Skin epidermis (tissue), 12 donors: ENCODE results near the gene LMBR1.
"Not testable (repeated sequence)": the region's sequence is repeated elsewhere in the genome, so short reads cannot be mapped to it uniquely, and the experiment has no call there.

Experiments
- H3K27ac ChIP-seq, 21 experiments: fragments of 200-600 bp; sonication (generic) in 11 of 21; one replicate each; pipeline ENCODE4 v1.5.0; 2020; ENCODE audit warnings: mild to moderate bottlenecking in 3 of 21, inconsistent platforms in 2 of 21, moderate library complexity in 2 of 21
- H3K4me3 ChIP-seq, 7 experiments: fragments of 200-600 bp; sonication (generic) in 2 of 7; one replicate each; pipeline ENCODE4 v1.5.0; 2020; ENCODE audit warnings: inconsistent platforms in 2 of 7, mild to moderate bottlenecking in 2 of 7, moderate library complexity in 1 of 7

LMBR1 gene

DNA sequence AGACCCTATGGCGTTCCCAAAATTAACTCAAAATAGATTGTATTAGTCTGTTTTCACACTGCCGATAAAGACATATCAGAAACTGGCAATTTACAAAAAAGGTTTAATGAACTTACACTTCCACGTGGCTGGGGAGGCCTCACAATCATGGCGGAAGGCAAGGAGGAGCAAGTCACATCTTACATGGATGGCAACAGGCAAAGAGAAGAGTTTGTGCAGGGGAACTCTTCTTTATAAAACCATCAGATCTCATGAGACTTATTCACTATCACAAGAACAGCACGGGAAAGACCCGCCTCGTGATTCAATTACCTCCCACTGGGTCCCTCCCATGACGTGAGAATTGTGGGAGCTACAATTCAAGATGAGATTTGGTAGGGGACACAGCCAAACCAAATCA lies 32.9 kb downstream of the LMBR1 start:
- H3K27ac ChIP-seq, H3K4me3 ChIP-seq: not testable (repeated sequence)

DNA sequence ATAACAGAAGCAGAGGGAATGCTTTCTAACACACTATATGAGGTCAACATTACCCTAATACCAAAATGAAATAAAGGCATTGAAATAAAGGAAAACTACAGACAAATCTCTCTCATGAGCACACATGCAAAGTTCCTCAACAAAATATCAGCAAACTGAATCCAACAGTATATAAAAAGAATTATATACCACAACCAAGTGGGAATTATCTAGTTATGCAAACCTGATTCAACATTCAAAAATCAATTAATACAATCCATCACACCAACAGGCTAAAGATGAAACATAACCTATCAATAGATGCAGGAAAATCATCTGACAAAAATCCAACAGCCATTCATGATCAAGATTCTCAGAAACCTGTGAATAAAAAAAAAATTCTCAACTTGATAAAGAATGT lies 34.5 kb downstream of the LMBR1 start:
- Histone ChIP-seq H3K4me3 (no peak overlapping the region), H3K27ac (no peak overlapping the region)

GRCh38 chr7:156857757-156858156 lies 35.2 kb downstream of the LMBR1 start:
- H3K27ac ChIP-seq: no peak overlapping the region
- H3K4me3 ChIP-seq: no peak overlapping the region

DNA sequence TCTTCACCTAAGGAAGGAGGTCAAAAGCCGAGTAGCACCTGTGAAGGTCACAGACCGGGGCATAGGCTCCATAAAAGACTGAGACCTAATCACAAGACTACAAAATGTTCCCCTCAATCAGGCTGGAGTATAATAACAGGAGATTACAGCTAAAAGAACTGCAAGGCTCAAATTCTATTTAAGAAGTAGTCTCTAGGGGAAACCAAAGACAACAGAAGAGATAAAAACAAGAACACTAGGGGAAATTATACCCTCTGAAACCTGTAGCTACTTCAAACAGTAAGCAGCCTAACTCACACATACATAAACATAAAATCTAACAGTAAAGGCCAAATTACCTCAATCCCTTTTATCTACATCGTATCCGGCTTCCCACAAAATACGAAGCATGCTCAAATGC lies 38.3 kb downstream of the LMBR1 start:
- Histone ChIP-seq H3K27ac (no peak overlapping the region), H3K4me3 (no peak overlapping the region)

- H3K27ac ChIP-seq: no peak overlapping the region
- no peak overlapping the region for H3K4me3 ChIP-seq
These were observed 44.0 kb downstream of the LMBR1 start for GRCh38 chr7:156848979-156849378.

- no peak overlapping the region for H3K4me3 ChIP-seq
- no peak overlapping the region for H3K27ac ChIP-seq
These were observed 47.4 kb downstream of the LMBR1 start for GRCh38 chr7:156845379-156846101.

DNA sequence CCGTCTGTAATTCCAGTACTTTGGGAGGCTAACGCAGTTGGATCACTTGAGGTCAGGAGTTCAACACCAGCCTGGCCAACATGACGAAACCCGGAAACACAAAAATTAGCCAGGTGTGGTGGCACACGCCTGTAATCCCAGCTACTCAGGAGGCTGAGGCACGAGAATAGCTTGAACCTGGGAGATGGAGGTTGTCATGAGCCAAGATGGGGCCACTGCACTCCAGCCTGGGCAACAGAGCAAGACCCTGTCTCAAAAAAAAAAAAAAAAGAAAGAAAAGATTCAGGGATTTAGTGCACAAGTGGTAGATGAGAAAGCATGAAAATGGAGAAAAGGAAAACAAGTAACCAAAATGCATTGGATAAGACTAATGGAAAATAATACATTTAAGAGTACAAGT lies 49.4 kb downstream of the LMBR1 start:
- not testable (repeated sequence) for H3K4me3 ChIP-seq, H3K27ac ChIP-seq

- no peak overlapping the region for H3K27ac ChIP-seq
- H3K4me3 ChIP-seq: no peak overlapping the region
These were observed 49.8 kb downstream of the LMBR1 start for GRCh38 chr7:156843157-156843556.

- Histone ChIP-seq H3K4me3 (no peak overlapping the region), H3K27ac (no peak overlapping the region)
These were observed 50.2 kb downstream of the LMBR1 start for GRCh38 chr7:156842740-156843140.

DNA sequence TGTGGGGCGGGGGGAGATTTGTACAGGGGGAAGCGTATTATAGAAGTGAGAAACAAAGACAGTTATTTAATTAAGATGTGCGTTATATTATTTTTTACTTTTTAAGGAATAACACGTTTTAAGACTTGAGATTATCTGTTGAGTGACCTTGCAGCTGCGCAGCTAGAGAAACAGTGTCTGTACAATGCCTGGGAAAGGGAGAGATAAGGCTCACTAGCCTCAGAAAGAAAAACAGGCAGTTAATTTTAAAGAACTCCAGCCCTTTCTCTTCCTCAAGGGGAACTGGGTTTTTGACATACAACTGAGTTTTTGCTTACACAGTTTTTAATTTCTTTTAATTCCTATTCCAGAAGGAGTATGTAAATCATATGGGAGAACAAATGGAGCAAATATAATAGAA lies 50.7 kb downstream of the LMBR1 start:
- H3K4me3 ChIP-seq: no peak overlapping the region
- no peak overlapping the region for H3K27ac ChIP-seq

DNA sequence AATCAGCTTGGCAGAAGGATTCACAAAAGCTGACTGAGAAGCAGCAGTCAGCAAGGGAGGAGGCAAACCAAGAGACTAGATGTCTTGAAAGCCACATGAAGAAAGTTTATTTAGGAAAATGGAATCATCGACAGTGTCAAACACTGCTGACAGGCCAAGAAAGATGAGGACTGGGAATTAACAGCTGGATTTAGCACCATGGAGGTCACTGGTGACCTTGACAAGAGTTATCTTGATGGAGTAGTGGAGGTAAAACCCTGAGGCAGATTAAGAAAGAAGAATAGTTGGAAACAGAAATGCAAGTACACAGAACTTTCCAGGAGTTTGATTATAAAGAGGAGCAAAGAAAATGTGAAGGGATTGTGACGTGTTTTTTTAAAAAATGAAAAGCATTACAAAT lies 51.5 kb downstream of the LMBR1 start:
- H3K4me3 ChIP-seq: no peak overlapping the region

DNA sequence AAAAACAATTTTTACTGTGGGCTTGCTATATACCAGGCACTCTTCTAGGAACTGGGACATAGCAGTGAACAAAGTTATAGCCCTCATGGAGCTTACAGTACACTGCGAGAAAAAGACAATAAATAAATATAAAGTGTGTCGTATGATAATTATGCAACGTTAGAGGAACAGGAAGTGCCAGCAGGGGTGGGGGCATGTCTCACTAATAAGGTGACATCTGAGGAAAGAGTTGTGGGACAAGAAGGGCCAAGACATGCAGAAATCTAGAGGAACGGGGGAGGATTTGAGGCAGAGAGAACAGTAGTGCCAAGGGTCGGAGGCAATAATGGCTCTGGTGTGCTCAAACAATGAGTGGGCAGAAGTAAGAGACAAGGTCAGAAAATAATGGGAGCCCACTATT lies 52.8 kb downstream of the LMBR1 start:
- Histone ChIP-seq H3K27ac (no peak overlapping the region), H3K4me3 (no peak overlapping the region)

More for the DNA sequence above, 51.5 kb downstream of the LMBR1 start:
- no peak overlapping the region for H3K27ac ChIP-seq

DNA sequence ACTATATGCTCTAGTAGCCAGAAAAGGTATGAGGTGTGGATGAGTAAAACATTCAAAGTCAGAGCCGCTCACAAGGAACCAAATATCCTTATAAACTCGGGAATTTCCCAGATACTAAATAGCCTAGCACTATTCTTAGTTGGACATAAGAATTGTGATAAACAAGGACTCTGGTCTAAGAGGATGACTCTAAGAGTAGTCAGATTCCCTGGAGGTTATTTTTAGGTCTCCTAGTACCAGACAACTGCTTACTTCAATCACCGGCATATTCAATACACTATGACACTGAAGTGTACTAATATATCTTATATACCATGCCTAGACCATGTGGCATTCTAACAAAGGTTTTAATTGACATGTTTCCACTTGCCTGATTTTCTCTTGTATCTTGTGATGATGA lies 56.5 kb downstream of the LMBR1 start:
- Histone ChIP-seq H3K4me3 (no peak overlapping the region), H3K27ac (no peak overlapping the region)

DNA sequence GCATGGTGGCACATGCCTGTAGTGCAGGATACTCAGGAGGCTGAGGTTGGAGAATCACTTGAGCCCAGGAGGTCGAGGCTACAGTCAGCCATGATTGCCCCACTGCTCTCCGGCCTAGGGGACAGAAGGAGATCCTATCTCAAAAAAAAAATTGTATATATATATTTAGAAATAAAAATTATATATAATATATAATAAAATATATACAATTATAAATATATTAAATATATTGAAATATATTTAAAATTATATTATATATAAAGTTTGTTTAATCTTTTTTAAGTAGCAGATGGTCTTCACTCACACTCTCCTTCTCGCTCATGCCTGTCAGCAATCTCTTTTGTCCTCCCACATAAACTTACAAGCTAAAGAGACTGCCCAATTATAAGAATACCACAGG lies 58.5 kb downstream of the LMBR1 start:
- Histone ChIP-seq H3K4me3 (no peak overlapping the region), H3K27ac (no peak overlapping the region)

DNA sequence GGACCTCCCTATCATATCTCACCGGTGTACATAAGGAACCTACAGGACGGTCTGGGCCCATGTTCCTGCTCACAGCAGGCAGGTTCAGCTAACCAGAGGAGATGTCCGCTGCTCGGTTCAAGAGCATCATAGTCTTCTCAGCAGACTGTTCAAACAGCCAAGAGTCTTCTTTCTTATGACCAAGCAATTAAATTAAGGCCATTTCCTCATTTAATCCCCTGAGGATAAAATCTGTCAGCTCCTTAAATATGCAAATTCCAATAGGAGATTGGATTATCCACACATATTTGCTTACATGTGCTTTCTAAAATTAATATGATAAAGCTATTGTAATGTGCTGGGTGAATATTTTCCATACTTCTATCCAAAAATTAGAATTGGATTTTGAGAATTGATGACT lies 59.7 kb downstream of the LMBR1 start:
- H3K27ac ChIP-seq: no peak overlapping the region

GRCh38 chr7:156832195-156832877 lies 60.6 kb downstream of the LMBR1 start:
- no peak overlapping the region for H3K4me3 ChIP-seq
- no peak overlapping the region for H3K27ac ChIP-seq

More for the DNA sequence above, 59.7 kb downstream of the LMBR1 start:
- no peak overlapping the region for H3K4me3 ChIP-seq

GRCh38 chr7:156829669-156830336 lies 63.2 kb downstream of the LMBR1 start:
- no peak overlapping the region for H3K27ac ChIP-seq
- H3K4me3 ChIP-seq: no peak overlapping the region

DNA sequence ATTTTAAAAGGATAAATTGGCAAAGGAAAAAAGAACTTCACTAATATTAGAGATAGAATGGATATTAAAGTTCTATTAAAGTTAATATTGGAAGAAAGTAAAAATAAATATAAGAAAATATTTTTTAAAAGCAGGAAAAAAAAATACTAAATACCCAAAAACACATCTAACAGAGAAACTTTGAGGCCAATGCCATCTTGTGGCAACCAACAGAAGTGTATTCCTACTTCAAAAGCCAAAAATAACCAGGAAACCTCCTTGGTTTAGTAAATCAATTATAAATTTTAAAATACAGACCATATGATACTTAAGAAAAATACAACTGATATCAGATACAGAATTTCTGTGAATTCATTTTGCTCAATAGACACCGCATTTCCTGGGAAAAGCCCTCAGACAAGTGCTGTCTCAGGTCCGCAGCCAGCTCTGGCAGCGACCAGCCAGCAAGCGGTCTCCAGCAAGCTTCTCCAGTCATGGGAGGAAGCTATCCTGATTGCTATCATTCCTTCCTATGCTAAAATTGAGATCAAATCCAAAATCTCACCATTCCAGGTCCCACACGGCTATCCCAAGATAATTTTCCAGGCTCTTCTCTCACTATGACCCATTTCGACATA lies 65.3 kb downstream of the LMBR1 start:
- H3K4me3 ChIP-seq: no peak overlapping the region
- H3K27ac ChIP-seq: no peak overlapping the region

GRCh38 chr7:156823435-156823834 lies 69.5 kb downstream of the LMBR1 start:
- Histone ChIP-seq H3K27ac (no peak overlapping the region), H3K4me3 (no peak overlapping the region)

- H3K4me3 ChIP-seq: no peak overlapping the region
These were observed 72.4 kb downstream of the LMBR1 start for GRCh38 chr7:156820445-156821063.

More at GRCh38 chr7:156820445-156821063, 72.4 kb downstream of the LMBR1 start:
- H3K27ac ChIP-seq: no peak overlapping the region
